ENCODE data around the gene MAGI2.
"Not testable (repeated sequence)": the region's sequence is repeated elsewhere in the genome, so short reads cannot be mapped to it uniquely, and the experiment has no call there.

The MAGI2 gene

DNA sequence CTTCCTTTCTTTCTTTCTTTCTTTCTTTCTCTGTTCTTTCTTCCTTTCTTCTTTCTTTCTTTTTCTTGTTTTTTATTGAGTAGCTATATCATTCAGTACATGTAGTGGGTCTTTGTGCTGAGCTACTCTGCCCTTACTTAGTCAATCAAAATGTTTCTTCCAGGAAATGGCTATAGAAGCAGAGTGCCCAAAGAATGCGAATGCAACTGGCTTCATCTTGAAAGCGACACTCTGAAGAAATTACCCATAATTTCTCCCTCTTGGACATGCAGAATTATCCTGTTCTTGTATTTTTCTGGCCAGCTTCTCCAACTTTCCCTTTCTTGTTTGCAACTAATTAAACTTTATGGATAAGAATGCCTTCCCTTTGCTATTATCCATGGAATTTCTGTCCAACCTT, 441.5 kb downstream of the MAGI2 start:
- no peak overlapping the region for H3K27ac ChIP-seq
- no peak overlapping the region for H3K4me3 ChIP-seq

GRCh38 chr7:79009647-79010046, 443.8 kb downstream of the MAGI2 start:
- no peak overlapping the region for H3K27ac ChIP-seq

GRCh38 chr7:79008786-79009185, 444.7 kb downstream of the MAGI2 start:
- no peak overlapping the region for H3K27ac ChIP-seq
- H3K4me3 ChIP-seq: no peak overlapping the region

More at GRCh38 chr7:79009647-79010046, 443.8 kb downstream of the MAGI2 start:
- H3K4me3 ChIP-seq: no peak overlapping the region

DNA sequence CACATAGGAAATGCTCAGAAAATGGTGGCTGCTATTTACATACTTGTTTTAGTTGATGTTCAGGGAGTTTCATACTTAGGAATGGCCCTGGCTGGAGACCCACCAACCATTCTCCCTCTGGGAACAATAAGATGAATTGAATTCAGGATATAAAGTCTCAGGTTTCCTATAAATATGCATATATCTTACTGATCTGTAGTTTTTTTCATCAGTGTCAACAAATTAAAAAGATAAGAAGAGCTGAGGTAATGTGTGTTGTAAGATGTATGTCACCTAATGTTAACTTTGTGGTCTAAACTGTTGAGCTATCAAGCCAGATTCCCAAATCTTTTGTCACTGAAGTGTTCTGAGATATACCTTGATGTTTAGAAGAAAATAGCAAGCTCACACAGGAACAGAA, 457.5 kb downstream of the MAGI2 start:
- Histone ChIP-seq H3K4me3 (no peak overlapping the region), H3K27ac (no peak overlapping the region)

DNA sequence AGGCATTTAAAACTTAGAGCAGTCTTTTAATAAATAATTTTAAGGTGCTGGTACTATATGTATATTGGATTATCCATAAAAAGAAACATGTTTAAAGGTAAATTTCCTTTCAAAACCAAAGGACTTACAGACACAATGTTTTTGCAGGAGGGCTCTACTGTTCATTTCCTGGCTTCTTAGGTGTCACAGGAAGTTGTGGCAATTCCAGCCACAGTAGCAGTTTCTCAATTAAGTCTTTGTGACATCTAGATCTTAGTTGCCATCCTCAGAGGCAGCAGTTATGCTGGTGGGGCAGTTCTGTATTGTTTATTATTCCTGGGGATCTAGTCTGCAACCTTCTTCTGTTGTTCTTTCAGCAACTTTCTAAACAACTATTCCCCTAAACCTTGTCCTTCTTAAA, 460.1 kb downstream of the MAGI2 start:
- H3K4me3 ChIP-seq: no peak overlapping the region
- H3K27ac ChIP-seq: no peak overlapping the region

GRCh38 chr7:78985509-78985908, 468.0 kb downstream of the MAGI2 start:
- no peak overlapping the region for H3K4me3 ChIP-seq

GRCh38 chr7:78983483-78983882, 470.0 kb downstream of the MAGI2 start:
- Histone ChIP-seq H3K27ac (no peak overlapping the region), H3K4me3 (no peak overlapping the region)

More at GRCh38 chr7:78985509-78985908, 468.0 kb downstream of the MAGI2 start:
- no peak overlapping the region for H3K27ac ChIP-seq

DNA sequence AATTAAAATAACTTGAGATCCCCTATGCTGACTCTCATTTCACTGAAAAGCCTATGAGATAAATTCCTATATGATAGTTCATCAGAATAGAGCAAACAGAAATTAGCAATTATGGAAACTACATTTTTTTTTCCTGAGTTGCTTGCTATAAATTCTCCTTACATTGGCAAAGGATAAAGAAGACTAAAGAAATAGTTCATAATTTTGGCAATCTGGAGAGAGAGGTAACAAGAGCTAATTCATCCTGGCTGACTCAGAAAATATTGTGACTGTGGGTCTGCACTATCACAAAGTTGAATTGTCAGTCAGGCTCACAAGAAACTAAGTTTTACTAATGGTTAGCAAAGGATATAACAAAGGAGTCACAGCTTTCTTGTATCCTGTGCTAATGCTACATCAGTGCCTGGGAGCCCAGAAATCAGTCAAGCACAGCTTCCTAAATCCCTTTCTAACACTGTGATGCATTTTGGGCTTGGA, 483.0 kb downstream of the MAGI2 start:
- no peak overlapping the region for H3K27ac ChIP-seq
- no peak overlapping the region for H3K4me3 ChIP-seq

DNA sequence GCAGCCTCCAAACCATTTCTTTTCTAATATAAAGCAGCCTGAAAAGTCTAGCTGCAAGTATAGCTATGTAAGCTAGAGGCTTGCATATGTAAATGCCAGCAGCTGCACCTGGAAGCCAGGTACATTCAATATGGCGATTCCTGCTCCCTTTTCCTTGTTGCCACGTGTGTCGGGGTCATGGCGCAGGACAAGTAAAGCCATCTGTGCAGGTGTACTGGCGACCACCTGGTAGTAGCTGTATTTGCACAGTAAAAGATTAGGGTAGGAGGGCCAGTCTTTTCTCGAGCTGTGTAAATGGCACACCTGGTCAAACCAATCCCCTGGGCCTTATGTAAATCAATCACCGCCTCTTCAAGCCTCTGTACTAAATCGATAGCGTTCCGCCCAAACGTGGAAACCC, 484.5 kb downstream of the MAGI2 start:
- H3K27ac ChIP-seq: no peak overlapping the region
- no peak overlapping the region for H3K4me3 ChIP-seq

GRCh38 chr7:78967561-78967960, 485.9 kb downstream of the MAGI2 start:
- not testable (repeated sequence) for H3K4me3 ChIP-seq, H3K27ac ChIP-seq

DNA sequence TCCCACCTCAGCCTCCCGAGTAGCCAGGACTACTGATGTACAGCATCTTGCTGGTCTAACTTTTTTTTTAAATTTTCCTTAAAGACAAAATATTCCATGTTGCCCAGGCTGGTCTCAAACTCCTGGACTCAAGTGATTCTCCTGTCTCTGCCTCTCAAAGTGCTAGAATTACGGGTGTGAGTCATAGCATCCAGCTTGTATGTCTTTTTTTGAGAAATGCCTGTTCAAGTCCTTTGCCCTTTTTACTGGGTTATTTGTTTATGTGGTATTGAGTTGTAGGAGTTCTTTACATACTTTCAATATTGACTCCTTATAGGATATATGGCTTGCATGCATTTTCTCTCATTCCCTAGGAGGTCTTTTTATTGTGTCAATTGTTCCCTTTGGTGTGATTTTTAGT, 486.4 kb downstream of the MAGI2 start:
- Histone ChIP-seq H3K27ac (no peak overlapping the region), H3K4me3 (no peak overlapping the region)

DNA sequence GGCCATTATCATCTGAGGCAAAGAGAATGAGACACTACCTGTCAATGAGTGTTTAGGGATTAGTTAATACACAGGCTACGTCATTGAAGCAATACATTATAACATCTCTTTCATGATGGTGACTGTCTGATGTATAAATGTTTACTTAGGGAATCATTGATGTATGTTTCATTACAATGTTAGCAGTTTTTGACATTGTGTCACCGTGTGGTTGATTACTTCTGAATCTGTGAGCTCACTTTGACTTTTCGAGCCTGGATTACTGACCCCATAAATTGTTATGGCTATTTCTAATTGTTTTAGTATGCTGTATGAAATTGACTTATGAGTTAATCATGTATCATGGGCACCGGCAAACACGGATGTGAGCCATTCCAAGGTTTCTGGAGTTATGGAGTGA, 494.0 kb downstream of the MAGI2 start:
- H3K4me3 ChIP-seq: no peak overlapping the region
- no peak overlapping the region for H3K27ac ChIP-seq

- H3K4me3 ChIP-seq: no peak overlapping the region
Measured at GRCh38 chr7:78955329-78955728, 498.1 kb downstream of the MAGI2 start.

GRCh38 chr7:78953726-78954363, 499.6 kb downstream of the MAGI2 start:
- Histone ChIP-seq H3K4me3 (no peak overlapping the region), H3K27ac (no peak overlapping the region)

More at GRCh38 chr7:78955329-78955728, 498.1 kb downstream of the MAGI2 start:
- H3K27ac ChIP-seq: no peak overlapping the region

DNA sequence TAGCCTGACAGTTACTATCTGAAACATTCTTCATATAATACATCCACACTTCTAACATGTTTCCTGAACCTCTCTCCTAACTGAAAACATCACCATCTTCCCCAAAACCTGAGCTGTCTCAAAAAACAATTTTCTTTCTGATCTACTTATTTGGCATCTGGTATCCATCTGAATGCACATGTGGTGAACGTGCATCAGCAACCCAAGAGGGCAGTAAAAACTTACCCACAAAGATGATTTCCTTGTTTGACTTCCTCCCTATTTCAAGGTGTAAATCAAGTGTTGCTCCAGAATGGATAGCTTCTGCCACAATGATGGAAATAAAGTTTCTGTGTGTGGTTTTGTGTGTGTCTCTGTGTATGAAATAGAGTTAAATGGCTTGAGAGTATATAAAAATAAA, 500.4 kb downstream of the MAGI2 start:
- H3K27ac ChIP-seq: no peak overlapping the region
- H3K4me3 ChIP-seq: no peak overlapping the region

- Histone ChIP-seq H3K4me3 (no peak overlapping the region), H3K27ac (no peak overlapping the region)
Measured at GRCh38 chr7:78939669-78940068, 513.8 kb downstream of the MAGI2 start.

GRCh38 chr7:78924581-78924980, 528.9 kb downstream of the MAGI2 start:
- no peak overlapping the region for H3K27ac ChIP-seq
- H3K4me3 ChIP-seq: no peak overlapping the region

DNA sequence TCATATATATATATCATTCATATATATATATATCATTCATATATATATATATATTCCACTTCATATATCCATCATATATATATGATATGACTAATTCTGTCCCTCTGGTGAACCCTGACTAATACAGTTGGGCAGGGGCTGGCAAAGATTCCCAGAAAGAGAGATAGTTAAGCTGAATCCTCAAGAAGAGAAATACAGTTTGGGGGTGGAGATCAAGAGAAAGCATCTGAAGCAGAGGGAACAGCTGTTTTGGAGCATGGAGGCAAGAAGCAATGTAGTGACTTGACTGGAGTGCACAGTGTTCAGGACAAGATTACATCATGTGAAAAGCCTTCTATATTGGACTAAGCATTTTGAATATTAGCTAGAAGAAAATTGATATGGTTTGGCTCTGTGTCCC, 540.7 kb downstream of the MAGI2 start:
- Histone ChIP-seq H3K27ac (no peak overlapping the region), H3K4me3 (no peak overlapping the region)

- Histone ChIP-seq H3K4me3 (no peak overlapping the region), H3K27ac (no peak overlapping the region)
Measured at GRCh38 chr7:78906735-78907134, 546.7 kb downstream of the MAGI2 start.

GRCh38 chr7:78905436-78905835, 548.0 kb downstream of the MAGI2 start:
- no peak overlapping the region for H3K27ac ChIP-seq
- H3K4me3 ChIP-seq: no peak overlapping the region

DNA sequence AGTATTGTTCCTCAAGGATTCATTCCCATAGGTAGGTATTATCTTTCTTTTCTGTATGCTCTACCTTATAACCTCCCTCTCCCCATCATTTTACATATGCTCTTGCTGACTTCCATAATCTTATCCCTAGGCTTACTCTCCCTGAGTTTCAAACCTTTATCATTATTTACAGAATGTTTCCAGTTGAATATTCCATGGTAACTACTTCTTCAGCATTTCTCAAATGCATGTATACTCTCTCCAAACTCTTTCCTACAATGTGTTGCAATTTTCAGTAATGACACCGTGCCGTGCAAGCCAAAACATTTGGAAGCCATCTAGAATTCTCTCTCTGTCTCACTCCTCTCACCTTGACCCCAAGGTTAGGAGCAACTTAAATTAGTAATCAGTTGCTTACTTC, 548.5 kb downstream of the MAGI2 start:
- H3K4me3 ChIP-seq: no peak overlapping the region

DNA sequence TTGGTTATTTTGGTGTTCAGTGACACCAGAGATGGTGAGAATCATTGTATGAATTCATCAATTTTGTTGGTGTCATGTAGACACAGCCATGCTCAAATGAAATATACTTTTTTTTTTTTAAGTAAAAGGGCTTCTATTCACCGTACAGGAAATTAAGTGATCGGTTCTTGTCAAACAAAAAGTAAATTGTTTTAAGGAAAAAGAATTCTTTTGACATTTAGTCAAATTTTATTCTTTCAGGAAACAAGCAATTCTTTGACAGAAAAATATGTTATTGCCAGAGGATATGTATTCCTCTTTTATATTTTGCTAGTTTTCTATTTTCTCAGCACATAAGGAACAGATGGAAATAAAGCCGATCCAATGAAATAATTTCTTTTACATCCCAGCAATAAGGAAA, 551.9 kb downstream of the MAGI2 start:
- Histone ChIP-seq H3K4me3 (no peak overlapping the region), H3K27ac (no peak overlapping the region)

More for the DNA sequence above, 548.5 kb downstream of the MAGI2 start:
- H3K27ac ChIP-seq: no peak overlapping the region
